ENCODE results near the gene AADAC. TPM values are rescaled to one million over a fixed set of nuclear protein-coding genes. Genes with fewer than 3 reads are reported as not detected.
"Not testable (repeated sequence)": the region's sequence is repeated elsewhere in the genome, so short reads cannot be mapped to it uniquely, and the experiment has no call there.

AADAC gene
- total RNA-seq (under 1 TPM in 1 of 2 donors, not detected in 1; 0.31 TPM), polyA plus RNA-seq (ENCODE audit: insufficient read depth, low read depth, low replicate concordance) (0.25 TPM)
- long read RNA-seq, donor 1 = 0 reads
- long read RNA-seq, donor 2 = 0 reads

GRCh38 chr3:151813799-151814198 is at the start of gene AADAC:
AADAC (plus strand) TSS chr3:151814116; CDS start chr3:151814163, 47 bp downstream.
- Histone ChIP-seq H3K4me3 (no peak within 1 kb of the TSS), H3K27ac (no peak within 1 kb of the TSS), H3K9me3 (no peaks in the 10 kb centered on the region), H3K36me3 (ENCODE audit: low read depth, missing control alignments) (no peaks in the 10 kb centered on the region), H3K27me3 (no peaks in the 10 kb centered on the region), H3K4me1 (no peaks in the 10 kb centered on the region)
- WGBS, 2 donors = 87 to 92% methylated on average over 4 of the region's 4 CpGs
- intact Hi-C loops (cut with DNase I; ENCODE audit: low total_unique reads) = no loop called here
- DNase-seq = no peak
- TF ChIP-seq POLR2A (IDR thresholded peaks at IDR 0.05) (no peak), CTCF (IDR thresholded peaks at IDR 0.05) (no peak)

- H3K36me3 ChIP-seq (ENCODE audit: low read depth, missing control alignments); H3K4me3 ChIP-seq; DNase-seq; H3K4me1 ChIP-seq; H3K27ac ChIP-seq; H3K9me3 ChIP-seq; intact Hi-C loops (cut with DNase I; ENCODE audit: low total_unique reads); H3K27me3 ChIP-seq: not testable (repeated sequence)
- WGBS, 2 donors = 88 to 90% methylated on average over 1 of the region's 1 CpG
Measured at GRCh38 chr3:151764699-151765098, 49.2 kb upstream of the AADAC start.

- TF ChIP-seq CTCF (IDR thresholded peaks at IDR 0.05) (no peak), POLR2A (IDR thresholded peaks at IDR 0.05) (no peak)
- no peak for DNase-seq
- Histone ChIP-seq H3K27ac (no peak overlapping the region), H3K9me3 (no peaks in the 10 kb centered on the region), H3K4me3 (no peak overlapping the region), H3K27me3 (no peaks in the 10 kb centered on the region), H3K36me3 (ENCODE audit: low read depth, missing control alignments) (no peaks in the 10 kb centered on the region), H3K4me1 (peaks cover 10% of the 10 kb centered on the region)
- intact Hi-C loops (cut with DNase I; ENCODE audit: low total_unique reads) = no loop called here
Measured at GRCh38 chr3:151765685-151766084, 48.2 kb upstream of the AADAC start.

- Histone ChIP-seq H3K27me3 (no peaks in the 10 kb centered on the region), H3K9me3 (no peaks in the 10 kb centered on the region), H3K4me1 (peaks cover 17% of the 10 kb centered on the region), H3K27ac (no peak overlapping the region), H3K4me3 (no peak overlapping the region), H3K36me3 (ENCODE audit: low read depth, missing control alignments) (no peaks in the 10 kb centered on the region)
- intact Hi-C loops (cut with DNase I; ENCODE audit: low total_unique reads) = no loop called here
- WGBS, 2 donors = 75 to 81% methylated on average over 2 of the region's 2 CpGs
- no peak for DNase-seq
- TF ChIP-seq POLR2A (IDR thresholded peaks at IDR 0.05) (no peak), CTCF (IDR thresholded peaks at IDR 0.05) (no peak)
Measured at GRCh38 chr3:151766454-151766853, 47.5 kb upstream of the AADAC start.

GRCh38 chr3:151768393-151768930 is 45.5 kb upstream of the AADAC start:
- WGBS, 2 donors = 43 to 100% methylated on average over 1 of the region's 1 CpG
- Histone ChIP-seq H3K27me3 (no peaks in the 10 kb centered on the region), H3K27ac (no peak overlapping the region), H3K9me3 (no peaks in the 10 kb centered on the region), H3K36me3 (ENCODE audit: low read depth, missing control alignments) (no peaks in the 10 kb centered on the region), H3K4me1 (peaks cover 17% of the 10 kb centered on the region), H3K4me3 (no peak overlapping the region)
- intact Hi-C loops (cut with DNase I; ENCODE audit: low total_unique reads) = no loop called here
- no peak for DNase-seq
- TF ChIP-seq POLR2A (IDR thresholded peaks at IDR 0.05) (no peak), CTCF (IDR thresholded peaks at IDR 0.05) (no peak)

Data from testis (tissue), 5 donors.